ENCODE data around the gene PPP4R3A. TPM values are rescaled to one million over a fixed set of nuclear protein-coding genes. Genes with fewer than 3 reads are reported as not detected.

PPP4R3A gene
- total RNA-seq, 1 donor from 2014 or later: 98.9 TPM

DNA sequence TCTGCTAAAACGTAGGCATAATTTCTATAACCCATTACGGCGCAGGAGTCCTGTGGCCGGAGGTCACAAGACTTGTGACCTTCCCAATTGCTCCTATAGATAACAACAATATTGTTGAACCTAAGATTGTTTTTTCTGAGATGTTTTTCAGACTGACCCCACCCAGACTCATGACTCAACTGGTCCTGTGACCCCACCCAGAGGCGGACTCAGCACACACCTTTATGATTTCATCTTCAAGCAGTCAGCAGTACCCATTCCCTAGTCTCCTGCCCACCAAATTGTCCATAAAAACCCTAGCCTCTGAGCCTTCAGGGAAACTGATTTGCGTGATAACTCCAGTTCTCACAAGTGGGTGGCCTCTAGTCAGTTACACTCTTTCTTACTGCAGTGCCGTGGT lies 5.9 kb upstream of the PPP4R3A start:
- H3K36me3 ChIP-seq: no peaks in the 10 kb centered on the region
- Mint-ChIP-seq H3K36me3 (no peaks in the 10 kb centered on the region), H3K9me3 (no peaks in the 10 kb centered on the region), H3K27ac (no peak overlapping the region), H3K4me3 (no peak overlapping the region), H3K4me1 (peaks cover 3% of the 10 kb centered on the region), H3K27me3 (ENCODE audit: insufficient read depth, low read depth) (no peaks in the 10 kb centered on the region)
- peaks cover 6% of the 10 kb centered on the region for H3K4me1 ChIP-seq
- H4K20me1 ChIP-seq (ENCODE audit: low read depth): no peaks in the 10 kb centered on the region
- DNase-seq (ENCODE audit: low spot score): no peak
- TF ChIP-seq, protein P1, sequence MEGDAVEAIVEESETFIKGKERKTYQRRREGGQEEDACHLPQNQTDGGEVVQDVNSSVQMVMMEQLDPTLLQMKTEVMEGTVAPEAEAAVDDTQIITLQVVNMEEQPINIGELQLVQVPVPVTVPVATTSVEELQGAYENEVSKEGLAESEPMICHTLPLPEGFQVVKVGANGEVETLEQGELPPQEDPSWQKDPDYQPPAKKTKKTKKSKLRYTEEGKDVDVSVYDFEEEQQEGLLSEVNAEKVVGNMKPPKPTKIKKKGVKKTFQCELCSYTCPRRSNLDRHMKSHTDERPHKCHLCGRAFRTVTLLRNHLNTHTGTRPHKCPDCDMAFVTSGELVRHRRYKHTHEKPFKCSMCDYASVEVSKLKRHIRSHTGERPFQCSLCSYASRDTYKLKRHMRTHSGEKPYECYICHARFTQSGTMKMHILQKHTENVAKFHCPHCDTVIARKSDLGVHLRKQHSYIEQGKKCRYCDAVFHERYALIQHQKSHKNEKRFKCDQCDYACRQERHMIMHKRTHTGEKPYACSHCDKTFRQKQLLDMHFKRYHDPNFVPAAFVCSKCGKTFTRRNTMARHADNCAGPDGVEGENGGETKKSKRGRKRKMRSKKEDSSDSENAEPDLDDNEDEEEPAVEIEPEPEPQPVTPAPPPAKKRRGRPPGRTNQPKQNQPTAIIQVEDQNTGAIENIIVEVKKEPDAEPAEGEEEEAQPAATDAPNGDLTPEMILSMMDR (IDR thresholded peaks at IDR 0.05): no peak
- no peak for TF ChIP-seq EZH2phosphoT487 (IDR thresholded peaks at IDR 0.05)
- no peak for TF ChIP-seq EZH2 (IDR thresholded peaks at IDR 0.05)
- H3K4me2 ChIP-seq: no peak overlapping the region
- H3K79me2 ChIP-seq (ENCODE audit: low read depth): peaks cover 6% of the 10 kb centered on the region
- no peak overlapping the region for H3K9ac ChIP-seq
- no peaks in the 10 kb centered on the region for H3K9me3 ChIP-seq (ENCODE audit: low read depth)
- H3F3A ChIP-seq (ENCODE audit: low read depth): peaks cover 6% of the 10 kb centered on the region
- no peaks in the 10 kb centered on the region for H3K27me3 ChIP-seq
- H3K27ac ChIP-seq: no peak overlapping the region
- H2AFZ ChIP-seq (replicated peaks): no peak overlapping the region
- H3K4me3 ChIP-seq: no peak overlapping the region

DNA sequence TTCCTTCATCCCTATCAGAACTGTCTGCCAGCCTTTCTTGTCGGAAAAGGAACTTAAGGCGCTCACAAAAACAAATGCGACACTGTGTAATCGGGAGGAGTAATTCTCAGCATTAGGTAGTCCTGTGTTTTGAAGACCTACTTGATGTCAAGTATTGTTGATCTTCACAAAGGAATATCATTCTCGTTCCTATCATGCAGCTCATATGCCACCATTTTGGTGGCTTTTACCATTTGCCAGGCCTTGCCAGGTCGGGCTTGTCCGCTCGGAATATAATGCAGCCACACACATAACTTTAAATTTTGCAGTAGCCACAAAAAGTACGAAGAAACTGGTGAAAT lies 903 bp upstream of the PPP4R3A start:
- Histone ChIP-seq H3K4me3 (peak overlapping the region; percentile 86), H3K27me3 (no peaks in the 10 kb centered on the region), H3K9ac (peak overlapping the region; percentile 96), H3K79me2 (ENCODE audit: low read depth) (peaks cover 50% of the 10 kb centered on the region), H3K27ac (peak overlapping the region; percentile 98), H3F3A (ENCODE audit: low read depth) (peaks cover 18% of the 10 kb centered on the region), H4K20me1 (ENCODE audit: low read depth) (peaks cover 32% of the 10 kb centered on the region), H3K36me3 (peaks cover 3% of the 10 kb centered on the region), H3K4me1 (peaks cover 17% of the 10 kb centered on the region), H2AFZ (replicated peaks) (peak overlapping the region; percentile 86), H3K4me2 (peak overlapping the region; percentile 90), H3K9me3 (ENCODE audit: low read depth) (no peaks in the 10 kb centered on the region)
- H3K27ac Mint-ChIP-seq: peak overlapping the region; percentile 99
- peak overlapping the region; percentile 100 for H3K4me3 Mint-ChIP-seq
- DNase-seq (ENCODE audit: low spot score): peak; percentile 49
- no peaks in the 10 kb centered on the region for H3K9me3 Mint-ChIP-seq
- H3K27me3 Mint-ChIP-seq (ENCODE audit: insufficient read depth, low read depth): peaks cover 7% of the 10 kb centered on the region
- peaks cover 8% of the 10 kb centered on the region for H3K36me3 Mint-ChIP-seq
- no peak for TF ChIP-seq EZH2phosphoT487 (IDR thresholded peaks at IDR 0.05)
- peaks cover 19% of the 10 kb centered on the region for H3K4me1 Mint-ChIP-seq

DNA sequence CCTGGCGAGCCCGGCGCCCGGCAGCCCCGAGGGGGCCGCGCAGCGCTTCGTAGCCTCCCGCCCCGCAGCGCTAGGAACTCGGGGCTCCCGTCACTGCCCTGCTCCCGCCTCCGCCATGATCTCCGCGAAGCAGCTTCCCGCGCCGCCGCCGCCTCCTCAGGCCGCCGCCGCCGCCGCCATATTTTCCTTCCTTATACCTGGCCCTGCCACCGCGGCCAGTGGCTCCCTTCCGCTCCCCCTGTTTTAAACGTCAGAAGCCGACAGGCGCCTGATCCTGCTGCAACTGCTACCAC lies 286 bp downstream of the PPP4R3A start:
- Mint-ChIP-seq H3K36me3 (peaks cover 14% of the 10 kb centered on the region), H3K4me3 (peak overlapping the region; percentile 100), H3K27me3 (ENCODE audit: insufficient read depth, low read depth) (peaks cover 7% of the 10 kb centered on the region), H3K4me1 (peaks cover 19% of the 10 kb centered on the region), H3K27ac (peak overlapping the region; percentile 100), H3K9me3 (no peaks in the 10 kb centered on the region)
- Histone ChIP-seq H3K36me3 (peaks cover 9% of the 10 kb centered on the region), H3K4me3 (peak overlapping the region; percentile 86), H3F3A (ENCODE audit: low read depth) (peaks cover 18% of the 10 kb centered on the region), H3K4me1 (peaks cover 17% of the 10 kb centered on the region), H3K9ac (peak overlapping the region; percentile 96), H3K79me2 (ENCODE audit: low read depth) (peaks cover 62% of the 10 kb centered on the region), H3K27me3 (no peaks in the 10 kb centered on the region), H3K9me3 (ENCODE audit: low read depth) (no peaks in the 10 kb centered on the region), H3K27ac (peak overlapping the region; percentile 98), H2AFZ (replicated peaks) (peak overlapping the region; percentile 69), H4K20me1 (ENCODE audit: low read depth) (peaks cover 44% of the 10 kb centered on the region), H3K4me2 (peak overlapping the region; percentile 90)
- peak; percentile 78 for DNase-seq (ENCODE audit: low spot score)
- no peak for TF ChIP-seq EZH2phosphoT487 (IDR thresholded peaks at IDR 0.05)
- no peak for TF ChIP-seq EZH2 (IDR thresholded peaks at IDR 0.05)
- TF ChIP-seq, protein P1 (IDR thresholded peaks at IDR 0.05): no peak

DNA sequence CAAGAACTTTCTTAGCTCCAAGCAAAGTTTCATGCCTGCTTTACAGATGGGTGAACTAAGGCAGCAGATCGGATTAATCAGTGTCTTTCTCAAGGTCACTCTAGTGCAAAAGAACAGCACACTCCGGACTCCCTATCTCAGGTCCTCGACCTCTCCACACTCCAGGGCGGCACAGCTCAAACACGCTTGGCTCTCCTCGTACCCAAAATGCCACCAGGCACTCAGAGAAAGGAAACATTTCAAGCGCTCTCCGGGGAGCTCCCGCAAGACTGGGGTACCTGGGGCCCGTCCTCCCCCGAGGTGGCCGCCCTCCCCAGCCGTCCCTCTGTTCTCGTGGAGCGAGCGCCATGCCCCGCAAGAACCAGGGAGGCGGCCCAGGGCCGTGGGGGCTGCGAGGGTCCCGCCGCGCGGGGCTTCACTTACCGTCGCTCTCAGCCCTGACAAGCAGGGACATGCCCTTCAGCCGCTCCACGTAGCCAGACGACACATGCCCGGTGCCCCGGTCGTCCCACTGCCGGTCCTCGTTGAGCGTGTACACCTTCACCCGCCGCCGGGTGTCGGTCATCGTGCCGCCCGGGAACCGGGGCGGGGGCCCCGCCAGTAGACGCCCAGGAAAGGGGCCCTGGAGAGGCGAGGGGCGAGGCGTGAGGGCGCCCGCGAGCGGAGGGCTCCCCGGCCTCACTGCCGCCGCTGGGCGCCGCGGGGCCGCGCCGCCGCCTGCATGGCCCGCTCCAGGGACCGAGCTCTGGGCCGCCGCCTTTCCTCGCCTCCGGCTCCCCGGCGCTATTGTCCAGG lies 830 bp downstream of the PPP4R3A start:
- peak overlapping the region; percentile 99 for H3K4me3 Mint-ChIP-seq
- H3K36me3 ChIP-seq: peaks cover 9% of the 10 kb centered on the region
- peak overlapping the region; percentile 86 for H3K4me3 ChIP-seq
- DNase-seq (ENCODE audit: low spot score): peak; percentile 46
- peaks cover 18% of the 10 kb centered on the region for H3F3A ChIP-seq (ENCODE audit: low read depth)
- peaks cover 67% of the 10 kb centered on the region for H3K79me2 ChIP-seq (ENCODE audit: low read depth)
- peaks cover 7% of the 10 kb centered on the region for H3K27me3 Mint-ChIP-seq (ENCODE audit: insufficient read depth, low read depth)
- H3K36me3 Mint-ChIP-seq: peaks cover 16% of the 10 kb centered on the region
- no peak overlapping the region for H2AFZ ChIP-seq (replicated peaks)
- H3K27ac ChIP-seq: peak overlapping the region; percentile 98
- H4K20me1 ChIP-seq (ENCODE audit: low read depth): peaks cover 49% of the 10 kb centered on the region
- H3K4me1 ChIP-seq: peaks cover 17% of the 10 kb centered on the region
- H3K9me3 Mint-ChIP-seq: no peaks in the 10 kb centered on the region
- TF ChIP-seq, protein P1 (IDR thresholded peaks at IDR 0.05): no peak
- TF ChIP-seq EZH2 (IDR thresholded peaks at IDR 0.05) (no peak), EZH2phosphoT487 (IDR thresholded peaks at IDR 0.05) (no peak)
- peak overlapping the region; percentile 90 for H3K4me2 ChIP-seq
- peaks cover 19% of the 10 kb centered on the region for H3K4me1 Mint-ChIP-seq
- no peaks in the 10 kb centered on the region for H3K9me3 ChIP-seq (ENCODE audit: low read depth)
- peak overlapping the region; percentile 96 for H3K9ac ChIP-seq
- H3K27ac Mint-ChIP-seq: peak overlapping the region; percentile 98
- H3K27me3 ChIP-seq: no peaks in the 10 kb centered on the region

Measured in neural progenitor cell (in vitro differentiated cells).